Dedifferentiated amniotic fluid mesenchymal stem cell (primary cell): ENCODE measurements around the gene GLYR1.

Experiments used
- DNase-seq: peaks from one replicate; pipeline ENCODE4 v3.0.0-alpha.2; 2016; ENCODE audit errors: extremely low spot score

Gene GLYR1

DNA sequence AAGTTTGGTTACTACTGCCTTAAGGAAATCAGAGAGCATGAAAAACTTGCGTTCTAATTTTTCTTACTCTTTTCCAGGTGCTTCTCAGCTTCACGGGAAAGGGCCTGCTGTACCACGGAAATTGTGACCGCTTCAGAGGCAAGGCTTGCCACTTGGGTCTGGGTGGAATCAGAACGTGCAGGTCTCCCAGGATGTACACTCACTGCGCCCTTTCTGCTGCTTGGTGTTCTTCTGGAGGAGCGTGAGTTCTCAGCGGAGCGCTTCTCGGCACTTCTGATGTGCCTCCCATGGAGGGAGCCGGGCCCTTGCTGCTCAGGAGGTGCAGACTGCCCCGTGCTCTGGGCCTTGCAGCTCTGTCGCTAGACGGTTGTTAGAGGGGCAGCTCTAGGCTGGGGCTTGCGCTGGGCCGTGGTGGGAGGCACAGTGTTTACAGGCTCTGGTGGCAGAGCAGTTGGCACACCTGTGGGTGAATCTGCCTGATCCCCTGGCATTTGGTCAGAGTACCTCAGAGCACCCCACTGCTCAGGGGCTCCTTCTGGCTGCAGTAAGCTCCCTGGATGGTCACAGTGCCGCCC lies 33.0 kb upstream of the GLYR1 start:
- no peak for DNase-seq

DNA sequence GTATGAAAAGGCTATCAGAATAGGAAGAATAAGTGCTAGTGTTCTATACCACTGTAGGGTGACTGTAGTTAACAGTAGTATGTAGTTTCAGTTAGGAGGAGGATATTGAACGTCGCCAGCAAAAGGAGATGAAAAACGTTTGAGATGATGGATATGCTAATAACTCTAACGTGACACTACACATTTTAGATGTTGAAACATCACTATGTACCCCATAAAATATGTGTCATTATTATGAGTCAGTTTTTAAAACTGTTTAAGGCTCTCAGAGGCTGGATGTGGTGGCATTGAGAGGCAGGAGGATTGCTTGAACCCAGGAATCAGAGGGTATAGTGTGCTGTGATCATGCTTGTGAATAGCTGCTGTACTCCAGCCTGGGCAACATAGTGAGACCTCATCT lies 32.0 kb upstream of the GLYR1 start:
- no peak for DNase-seq

DNA sequence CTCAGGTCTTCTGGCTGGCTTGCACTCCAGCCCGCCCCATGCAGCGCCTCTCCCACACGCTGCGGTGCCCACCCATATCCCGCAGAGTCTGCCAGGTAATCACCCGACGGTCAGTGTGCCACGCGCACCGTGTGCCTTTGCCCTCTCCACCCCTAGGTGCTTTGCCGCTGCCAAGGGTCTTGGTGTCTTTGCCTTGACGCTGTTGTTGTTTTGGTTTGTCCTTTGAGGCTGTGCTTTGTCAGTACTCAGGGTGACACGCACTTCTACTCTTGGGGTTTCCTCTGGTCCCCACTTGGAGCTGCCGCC lies 30.2 kb upstream of the GLYR1 start:
- no peak for DNase-seq

DNA sequence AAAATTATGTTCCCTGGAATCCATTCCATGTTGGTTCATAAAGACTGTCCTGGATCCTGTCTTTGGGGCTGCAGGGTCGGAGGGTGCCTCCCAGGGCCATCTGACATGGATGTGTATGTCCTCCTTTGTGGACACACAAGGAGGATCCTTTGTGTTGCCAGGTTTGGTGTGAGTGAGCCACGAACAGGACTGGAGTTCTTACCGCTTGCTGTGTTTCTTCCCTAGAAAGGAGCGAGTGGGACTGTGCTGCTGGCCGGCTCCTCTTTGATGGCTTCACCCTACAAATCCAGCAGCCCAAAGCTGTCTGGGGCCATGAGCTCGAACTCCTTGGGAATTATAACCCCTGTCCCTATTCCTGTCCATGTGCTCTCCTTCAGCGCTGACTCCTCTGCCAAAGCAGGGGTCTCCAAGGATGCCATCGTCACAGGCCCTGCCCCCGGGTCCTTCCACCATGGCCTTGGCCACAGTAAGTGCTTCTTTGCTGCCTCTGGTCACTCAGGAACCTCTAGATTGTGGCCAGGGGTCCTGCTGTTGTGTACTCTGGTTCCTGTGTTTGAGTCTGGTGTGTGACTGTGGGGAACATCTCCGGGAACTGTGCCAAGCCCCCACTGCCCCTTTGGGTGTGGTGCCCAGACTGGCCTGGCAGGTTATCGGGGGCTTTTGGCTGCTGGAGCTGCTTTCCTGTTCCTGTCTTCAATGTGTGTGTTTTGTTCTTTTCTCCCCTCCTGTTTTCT lies 29.7 kb upstream of the GLYR1 start:
- DNase-seq, result no peak

DNA sequence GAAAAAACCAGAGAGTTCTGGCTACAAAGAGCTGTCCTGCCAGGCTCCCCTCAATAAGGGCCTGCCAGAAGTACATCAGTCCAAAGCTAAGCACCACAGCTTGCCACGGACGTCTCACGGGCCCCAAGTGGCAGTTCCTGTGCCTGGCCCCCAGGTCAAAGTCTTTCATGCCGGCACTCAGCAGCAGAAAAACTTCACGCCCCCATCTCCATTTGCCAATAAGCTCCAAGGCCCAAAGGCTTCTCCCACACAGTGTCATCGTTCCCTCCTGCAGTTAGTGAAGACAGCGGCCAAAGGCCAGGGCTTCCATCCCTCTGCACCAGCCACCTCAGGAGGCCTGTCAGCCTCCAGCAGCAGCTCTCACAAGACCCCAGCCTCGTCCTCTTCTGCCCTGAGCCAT lies 27.6 kb upstream of the GLYR1 start:
- no peak for DNase-seq

DNA sequence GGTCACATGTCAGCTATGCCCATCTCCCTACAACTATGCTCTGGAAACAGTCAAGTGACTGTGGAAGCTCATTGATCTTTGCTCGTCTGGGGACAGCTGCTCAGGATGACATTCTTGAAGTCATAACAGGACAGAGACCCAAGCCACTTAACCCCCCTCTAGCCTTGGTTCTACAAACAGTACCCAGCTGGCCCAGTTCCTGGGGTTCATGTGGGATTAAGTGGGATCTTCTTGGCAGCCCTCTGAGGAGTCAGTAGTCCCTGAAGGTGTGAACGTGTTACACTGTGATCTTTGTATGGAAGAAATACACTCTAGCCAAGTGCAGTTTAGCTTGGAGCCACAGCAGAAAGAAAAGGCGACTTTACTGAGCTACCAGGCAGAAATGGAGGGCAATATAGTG lies 26.0 kb upstream of the GLYR1 start:
- DNase-seq, result no peak

DNA sequence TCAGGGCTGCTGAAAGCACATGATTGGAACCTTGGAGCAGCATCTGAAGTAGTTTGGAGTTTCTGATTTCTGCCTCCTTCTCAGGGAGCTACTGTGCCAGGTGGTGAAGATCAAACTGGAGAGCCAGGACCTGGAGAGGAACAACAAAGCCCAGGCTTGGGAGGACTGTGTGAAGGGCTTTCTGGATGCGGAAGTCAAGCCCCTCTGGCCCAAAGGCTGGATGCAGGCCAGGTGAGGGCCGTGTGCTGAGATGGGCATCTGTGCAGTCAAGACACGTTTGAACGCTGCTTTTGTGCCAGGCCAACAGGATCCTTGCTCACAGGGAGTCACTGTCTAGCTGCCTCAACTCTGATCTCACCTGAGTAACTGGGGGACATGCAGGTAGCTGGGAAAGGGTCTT lies 24.0 kb upstream of the GLYR1 start:
- no peak for DNase-seq

DNA sequence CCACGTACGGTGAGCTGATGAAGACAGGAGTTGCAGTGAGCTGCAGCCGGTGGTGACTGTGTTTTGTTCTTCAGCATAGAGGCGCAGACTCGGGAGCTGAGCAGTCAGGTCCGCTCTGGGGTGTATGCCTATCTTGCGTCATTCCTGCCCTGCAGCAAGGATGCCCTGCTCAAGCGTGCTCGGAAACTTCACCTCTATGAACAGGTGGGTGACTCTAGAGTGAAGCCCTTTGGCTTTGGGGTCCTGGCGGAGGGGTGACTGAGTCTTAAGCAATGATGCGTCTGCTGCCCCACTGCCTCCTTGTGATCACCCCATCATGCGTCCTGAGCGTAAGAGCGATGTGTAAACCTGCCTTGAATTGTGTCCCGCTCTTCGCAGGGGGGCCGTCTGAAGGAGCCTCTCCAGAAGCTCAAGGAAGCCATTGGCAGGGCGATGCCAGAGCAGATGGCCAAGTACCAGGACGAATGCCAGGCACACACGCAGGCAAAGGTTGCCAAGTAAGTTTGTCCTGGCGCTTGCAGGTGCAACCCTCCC lies 23.1 kb upstream of the GLYR1 start:
- DNase-seq, result no peak

DNA sequence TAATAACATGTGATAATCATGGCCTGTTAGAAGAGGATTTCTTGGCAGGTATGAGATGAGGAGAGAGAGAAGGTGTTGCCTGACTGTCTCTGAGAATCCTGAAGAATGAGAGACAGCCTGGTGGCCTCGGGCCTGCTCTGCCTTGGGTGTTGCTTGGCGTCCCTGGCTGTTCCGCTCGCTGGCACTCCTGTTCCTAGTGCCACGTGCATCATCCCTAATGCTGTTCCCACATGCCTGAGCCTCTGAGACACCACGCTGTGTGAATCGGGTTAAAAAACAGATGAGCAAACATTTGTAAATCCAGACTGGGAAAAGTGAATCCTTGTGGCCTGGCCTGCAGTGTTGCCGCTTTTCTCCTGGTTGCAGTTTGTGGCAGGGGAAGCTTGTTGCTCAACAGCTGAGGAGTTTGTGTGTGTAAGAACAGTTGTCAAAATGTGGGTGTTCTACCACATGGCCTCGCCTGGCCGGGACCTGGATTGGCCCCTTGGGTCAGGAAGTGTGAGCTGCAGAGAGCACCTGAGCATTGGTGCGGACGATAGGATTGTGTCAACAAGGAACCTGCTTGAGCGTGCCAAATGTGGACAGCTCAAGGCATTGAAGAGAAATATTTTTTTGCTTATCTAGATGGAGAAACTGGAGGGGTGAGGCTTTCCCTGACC lies 22.2 kb upstream of the GLYR1 start:
- no peak for DNase-seq

DNA sequence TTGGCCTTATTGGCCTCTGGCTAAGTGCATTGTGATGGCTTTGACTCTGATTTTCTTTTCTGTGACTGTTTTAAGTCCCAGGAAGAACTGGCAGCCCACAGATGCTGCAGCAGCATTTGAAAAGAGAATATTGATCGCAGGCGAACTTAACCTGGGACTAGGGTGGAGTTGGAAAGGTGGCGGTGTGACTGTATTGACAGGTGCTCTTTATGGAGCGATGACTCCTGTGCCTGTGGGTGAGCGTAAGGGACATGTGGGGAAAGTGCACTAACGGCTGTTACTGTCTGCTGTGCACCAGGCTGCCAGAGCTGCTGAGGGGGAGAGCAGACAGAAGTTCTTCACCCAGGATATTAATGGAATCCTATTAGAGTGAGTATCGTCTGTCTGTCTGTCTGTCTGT lies 21.4 kb upstream of the GLYR1 start:
- no peak for DNase-seq

DNA sequence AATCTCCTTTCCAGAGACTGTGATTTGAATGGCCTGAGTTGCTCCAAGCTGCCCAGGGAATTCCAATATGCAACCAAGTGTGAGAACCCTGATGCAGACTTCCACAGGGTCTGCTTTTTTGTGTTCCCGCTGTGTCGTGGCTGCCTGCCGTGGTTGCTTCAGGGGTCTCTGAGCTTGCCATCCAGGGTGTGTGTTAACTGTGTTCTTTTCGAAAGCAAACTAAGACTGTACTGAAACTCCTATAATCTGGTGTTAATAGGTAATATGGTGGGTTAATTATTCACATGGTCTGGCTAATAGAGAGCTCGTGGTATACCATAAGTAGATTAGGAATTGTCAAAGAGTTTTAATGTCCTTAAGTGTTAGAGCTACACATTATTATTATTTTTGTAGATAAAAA lies 20.9 kb upstream of the GLYR1 start:
- DNase-seq, result no peak

DNA sequence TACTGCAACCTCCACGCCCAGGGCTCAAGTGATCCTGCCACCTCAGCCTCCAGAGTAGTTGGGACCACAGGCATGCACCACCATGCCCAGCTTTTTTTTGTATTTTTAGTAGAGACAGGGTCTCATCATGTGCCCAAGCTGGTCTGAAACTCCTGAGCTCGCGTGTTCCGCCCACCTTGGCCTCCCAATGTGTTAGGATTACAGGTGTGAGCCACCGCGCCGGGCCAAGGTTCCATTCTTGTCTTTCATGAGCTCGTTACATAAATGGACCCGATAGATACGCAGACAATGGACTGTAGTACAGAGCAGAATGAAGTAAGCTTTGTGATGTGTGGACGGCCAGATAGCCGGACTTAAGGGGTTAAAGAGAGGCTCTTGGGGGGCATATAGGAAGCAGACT lies 19.5 kb upstream of the GLYR1 start:
- no peak for DNase-seq

DNA sequence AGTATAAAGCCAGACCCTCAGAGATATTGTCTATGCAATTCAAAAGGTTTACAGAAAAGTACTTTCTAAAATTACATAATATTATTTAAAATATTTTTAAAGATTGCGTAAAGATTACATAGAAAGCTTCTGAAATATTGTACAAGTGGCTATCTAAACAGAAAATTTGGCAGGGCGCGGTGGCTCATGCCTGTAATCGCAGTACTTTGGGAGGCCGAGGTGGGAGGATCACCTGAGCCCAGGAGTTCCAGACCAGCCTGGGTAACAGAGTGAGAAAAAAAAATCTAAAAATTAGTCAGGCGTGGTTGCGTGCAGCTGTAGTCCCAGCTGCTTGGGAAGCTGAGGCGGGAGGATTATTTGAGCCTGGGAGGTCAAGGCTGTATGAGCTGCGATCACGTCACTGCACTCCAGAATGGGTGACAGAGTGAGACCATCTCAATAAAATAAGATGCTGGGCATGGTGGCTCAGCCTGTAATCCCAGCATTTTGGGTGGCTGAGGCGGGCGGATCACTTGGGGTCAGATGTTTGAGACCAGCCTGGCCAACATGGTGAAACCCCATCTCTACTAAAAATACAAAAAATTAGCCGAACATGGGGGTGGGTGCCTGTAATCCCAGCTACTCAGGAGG lies 18.3 kb upstream of the GLYR1 start:
- no peak for DNase-seq

DNA sequence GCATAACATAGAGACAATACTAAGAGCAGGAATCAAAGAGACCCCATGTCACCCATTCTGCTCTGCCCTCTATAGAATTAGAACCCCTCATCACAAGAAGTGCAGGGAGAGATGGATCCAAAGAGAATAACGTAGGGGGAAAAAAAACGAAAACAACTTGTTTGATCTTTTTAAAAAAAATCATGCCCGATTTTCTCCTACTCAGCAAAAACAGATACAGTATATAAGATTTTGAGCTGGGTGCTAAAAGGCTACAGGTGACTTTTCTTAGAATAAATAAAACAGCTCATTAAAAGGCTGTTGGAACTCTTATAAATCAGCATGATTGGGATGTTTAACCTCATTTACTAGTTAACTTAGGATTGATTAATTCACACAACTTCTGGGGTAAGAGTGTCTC lies 17.6 kb upstream of the GLYR1 start:
- DNase-seq, result no peak

DNA sequence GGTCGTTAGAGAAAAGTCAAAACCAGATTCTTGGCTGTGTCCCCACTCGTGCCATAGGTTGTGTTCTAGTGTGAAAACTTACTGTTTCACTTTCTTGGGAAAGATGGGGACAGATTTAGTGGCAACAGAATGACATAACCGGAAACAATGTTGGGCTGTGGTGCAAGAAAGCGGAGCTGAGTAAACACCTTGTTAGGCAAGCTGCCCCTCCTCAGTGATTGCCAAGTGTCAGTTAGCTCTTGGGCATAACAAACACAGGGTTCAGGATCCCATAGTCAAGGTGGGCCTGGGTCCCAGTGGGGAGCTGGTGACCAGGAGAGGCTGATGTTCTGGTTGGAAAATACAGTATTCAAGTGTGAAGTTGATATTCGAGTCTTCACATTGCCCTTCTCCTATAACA lies 15.6 kb upstream of the GLYR1 start:
- DNase-seq, result no peak

DNA sequence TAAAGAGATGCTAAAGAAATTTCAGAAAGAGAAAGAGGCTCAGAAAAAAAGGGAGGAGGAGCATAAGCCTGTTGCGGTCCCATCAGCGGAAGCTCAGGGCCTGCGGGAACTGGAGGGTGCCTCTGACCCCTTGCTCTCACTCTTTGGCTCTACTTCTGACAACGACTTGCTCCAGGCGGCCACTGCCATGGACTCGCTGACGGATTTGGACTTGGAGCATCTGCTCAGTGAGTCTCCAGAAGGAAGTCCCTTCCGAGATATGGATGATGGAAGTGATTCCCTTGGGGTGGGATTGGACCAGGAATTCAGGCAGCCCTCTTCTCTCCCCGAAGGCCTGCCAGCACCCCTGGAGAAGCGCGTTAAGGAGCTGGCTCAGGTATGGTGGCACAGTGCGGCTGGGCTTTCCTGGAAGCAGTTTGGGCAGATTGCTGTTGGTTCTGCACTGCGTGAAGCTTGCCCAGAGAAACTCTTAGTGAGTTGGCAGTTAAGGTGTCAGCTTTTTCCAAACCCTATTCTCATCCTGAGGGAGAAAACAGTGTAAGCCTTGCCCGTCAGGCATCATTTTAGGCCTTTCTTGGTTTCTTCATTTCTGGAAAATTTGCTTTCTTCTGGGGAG lies 13.7 kb upstream of the GLYR1 start:
- DNase-seq, result no peak

DNA sequence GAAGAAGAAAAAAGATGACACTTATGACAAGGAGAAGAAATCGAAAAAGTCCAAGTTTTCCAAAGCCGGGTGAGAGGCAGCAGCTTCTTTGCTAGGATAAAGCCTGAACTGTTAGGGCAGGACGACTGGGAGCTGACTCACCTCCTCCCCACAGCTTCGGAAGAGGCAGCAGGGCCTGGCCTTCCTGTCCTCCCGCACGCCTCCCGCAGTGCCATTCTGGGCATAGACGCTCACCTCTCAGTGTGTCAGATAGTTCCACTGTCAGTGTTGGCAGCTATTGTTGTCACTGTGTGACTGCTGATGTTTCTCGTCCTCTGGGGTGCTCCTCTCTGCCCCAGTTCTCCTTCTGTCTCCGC lies 12.8 kb upstream of the GLYR1 start:
- no peak for DNase-seq

DNA sequence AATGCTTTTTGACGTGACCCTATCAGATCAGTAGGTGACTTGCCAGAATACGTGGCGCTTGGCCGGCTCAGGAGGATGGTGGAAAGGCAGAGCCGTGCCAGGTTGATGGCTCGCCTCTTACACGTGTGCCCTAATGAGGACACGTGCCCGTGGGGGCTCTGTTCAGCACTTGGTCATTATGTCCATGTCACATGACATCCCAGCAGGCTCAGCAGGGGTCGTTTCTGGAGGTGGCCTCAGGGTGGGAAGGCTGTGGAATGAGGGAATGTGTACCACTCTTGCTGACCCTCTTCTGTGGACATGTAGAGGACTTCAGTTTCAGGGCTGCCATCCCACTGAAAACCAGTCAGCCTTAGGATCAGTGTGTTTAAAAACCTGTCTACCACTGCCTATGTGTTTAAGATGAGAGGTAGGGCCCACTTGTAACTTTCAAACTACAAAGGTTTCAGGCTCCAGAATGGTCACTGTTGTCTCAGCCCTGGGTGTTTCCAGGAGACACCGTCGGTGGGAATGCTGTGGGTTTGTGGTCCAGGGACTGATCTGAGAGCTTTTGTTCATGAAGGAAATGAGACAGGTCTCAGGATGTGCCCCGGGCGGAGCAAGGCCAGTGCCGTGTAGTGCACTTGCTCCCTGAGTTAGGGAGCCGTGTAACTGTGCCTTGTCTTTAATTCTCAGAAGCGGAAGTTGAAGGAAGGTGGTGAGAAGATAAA lies 12.3 kb upstream of the GLYR1 start:
- DNase-seq, result no peak

DNA sequence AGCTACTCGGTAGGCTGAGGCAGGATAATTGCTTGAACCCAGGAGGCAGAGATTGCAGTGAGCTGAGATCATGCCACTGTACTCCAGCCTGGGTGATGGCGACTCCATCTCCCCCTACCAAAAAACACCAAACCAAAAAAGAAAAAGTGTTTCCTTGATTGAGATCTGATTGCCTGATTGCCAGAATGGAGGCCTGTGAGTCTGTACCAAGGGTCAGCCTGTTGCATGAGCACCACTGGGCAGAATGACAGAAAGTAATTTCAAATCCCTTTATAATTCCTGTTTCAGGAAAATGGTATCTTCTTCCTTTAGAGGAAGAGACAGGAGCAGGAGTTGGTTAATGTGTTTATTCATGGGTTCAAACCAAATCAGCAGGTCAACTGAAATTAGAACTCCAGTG lies 8.7 kb upstream of the GLYR1 start:
- DNase-seq, result no peak

DNA sequence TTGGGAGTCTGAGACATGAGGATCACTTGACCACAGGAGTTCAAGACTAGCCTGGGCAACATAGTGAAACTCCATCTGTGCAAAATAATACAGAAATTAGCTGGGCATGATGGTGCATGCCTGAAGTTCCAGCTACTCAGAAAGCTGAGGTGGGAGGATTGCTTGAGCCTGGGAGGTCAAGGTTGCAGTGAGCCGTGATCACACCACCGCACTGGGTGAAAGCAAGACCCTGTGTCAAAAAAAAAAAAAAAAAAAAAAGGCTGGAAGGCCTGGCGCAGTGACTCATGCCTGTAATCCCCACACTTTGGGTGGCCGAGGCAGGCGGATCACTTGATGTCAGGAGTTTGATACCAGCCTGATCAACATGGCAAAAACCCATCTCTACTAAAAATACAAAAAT lies 8.3 kb upstream of the GLYR1 start:
- DNase-seq, result no peak

DNA sequence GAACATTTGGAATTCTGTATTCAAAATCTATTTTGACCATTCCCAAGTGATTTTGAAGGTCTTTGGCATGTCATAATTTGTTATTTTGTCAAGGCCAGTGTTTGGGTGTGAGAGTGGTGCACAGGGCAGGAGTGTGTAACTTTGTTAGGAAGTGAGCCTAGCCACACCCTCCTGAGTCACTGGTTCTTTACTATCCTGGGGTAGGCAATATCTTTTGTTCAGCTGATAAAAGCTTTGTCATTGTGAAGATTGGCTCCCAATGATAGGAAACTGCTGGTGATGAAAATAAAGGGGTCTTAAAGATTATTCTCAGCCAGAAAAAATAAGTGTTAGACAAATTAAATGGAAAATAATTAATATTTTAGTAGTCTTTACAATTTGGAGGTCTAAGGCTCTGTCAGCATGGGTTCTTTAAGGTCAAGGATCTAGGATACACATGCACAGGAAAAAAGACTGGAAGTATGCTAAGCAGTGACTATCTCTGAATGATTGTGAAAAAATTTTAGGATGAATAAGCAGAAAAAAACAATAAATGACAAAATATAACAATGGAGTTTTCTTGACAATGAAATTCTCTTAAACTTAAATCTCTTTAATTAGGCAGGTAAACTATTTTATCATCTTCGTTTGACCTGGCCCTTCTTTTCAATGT lies 5.3 kb upstream of the GLYR1 start:
- DNase-seq, result peak; percentile 30

DNA sequence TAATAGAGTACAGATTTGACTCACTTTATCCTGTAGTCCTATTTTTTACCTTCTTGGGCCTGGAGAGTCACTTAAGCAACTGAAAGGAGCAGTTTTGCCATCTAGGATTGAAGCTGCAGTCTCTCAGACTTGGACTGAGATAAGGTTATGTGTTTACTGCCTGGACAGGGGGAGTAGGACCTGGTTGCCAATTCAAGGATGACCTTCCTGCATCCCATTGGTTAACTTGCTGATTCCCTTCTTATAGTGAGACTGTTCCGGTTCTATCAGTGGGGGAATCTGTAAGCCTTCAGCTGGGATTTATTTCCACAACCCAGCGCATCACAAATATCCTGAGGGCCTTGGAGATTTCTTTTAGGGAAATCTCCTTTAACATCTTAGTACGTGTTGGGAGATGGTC lies 3.1 kb upstream of the GLYR1 start:
- DNase-seq, result no peak
